HG03432 (cell line): ENCODE measurements around the gene CCDC183.
"Not testable (repeated sequence)": the region's sequence is repeated elsewhere in the genome, so short reads cannot be mapped to it uniquely, and the experiment has no call there.

Experiments
- ATAC-seq: cut with Tn5 transposase; IDR thresholded peaks from one replicate; pipeline ENCODE4 v1.9.1; 2021; ENCODE audit warnings: mild to moderate bottlenecking, moderate library complexity; ENCODE audit not compliant: unreplicated experiment

The CCDC183 gene

GRCh38 chr9:136799079-136799853, 3.1 kb downstream of the CCDC183 start:
- no peak for ATAC-seq

DNA sequence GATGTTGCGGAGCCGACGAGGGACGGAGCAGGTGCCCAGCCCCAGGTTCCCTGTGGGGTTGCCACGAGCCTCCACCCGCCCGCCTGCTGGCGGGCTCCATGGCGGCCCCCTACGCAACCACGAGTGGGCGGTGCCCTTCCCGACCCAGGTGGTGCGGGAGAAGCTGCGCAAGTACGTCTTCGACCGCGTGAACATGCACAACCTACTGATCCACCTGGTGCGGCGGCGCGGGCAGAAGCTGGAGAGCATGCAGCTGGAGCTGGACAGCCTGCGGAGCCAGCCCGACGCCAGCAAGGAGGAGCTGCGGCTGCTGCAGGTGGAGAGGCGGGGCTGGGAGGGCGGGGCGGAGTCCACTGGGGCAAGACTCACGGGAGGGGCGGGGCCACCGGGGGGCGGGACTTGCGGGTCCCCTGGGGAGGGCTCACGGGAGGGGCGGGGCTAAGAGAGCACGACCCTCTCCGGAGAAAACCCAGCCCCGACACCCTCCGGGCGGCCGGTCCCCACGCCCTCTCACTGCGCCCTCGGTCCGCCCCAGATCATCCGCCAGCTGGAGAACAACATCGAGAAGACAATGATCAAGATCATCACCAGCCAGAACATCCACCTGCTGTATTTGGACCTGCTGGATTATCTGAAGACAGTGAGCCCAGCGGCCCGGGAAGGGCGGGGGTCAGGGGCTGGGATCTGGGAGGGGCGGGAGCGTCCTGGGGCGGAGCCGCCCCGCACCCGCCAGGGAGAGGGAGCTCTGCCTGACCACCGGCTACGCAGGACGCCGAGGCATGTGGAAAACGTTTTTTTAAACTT, 3.9 kb downstream of the CCDC183 start:
- peak; percentile 50 for ATAC-seq

GRCh38 chr9:136802321-136802720, 6.2 kb downstream of the CCDC183 start:
- no peak for ATAC-seq

DNA sequence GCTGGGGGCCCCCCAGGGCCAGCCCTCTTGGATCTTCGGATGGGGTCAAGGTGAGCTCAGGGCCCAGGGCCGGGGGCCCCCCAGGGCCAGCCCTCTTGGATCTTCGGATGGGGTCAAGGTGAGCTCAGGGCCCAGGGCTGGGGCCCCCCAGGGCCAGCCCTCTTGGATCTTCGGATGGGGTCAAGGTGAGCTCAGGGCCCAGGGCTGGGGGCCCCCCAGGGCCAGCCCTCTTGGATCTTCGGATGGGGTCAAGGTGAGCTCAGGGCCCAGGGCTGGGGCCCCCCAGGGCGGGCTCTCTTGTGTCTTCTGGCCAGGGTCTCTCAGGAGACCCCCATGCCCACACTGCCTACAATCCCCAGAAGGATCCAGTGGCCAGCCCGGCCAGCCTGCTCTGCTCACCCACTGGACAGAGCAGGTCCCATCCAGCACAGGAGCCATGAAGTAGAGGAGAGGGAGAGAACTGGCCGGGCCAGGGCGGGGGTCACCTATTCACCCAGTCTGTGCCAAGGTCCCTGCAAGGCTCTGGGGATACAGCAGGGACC, 6.9 kb downstream of the CCDC183 start:
- not testable (repeated sequence) for ATAC-seq

DNA sequence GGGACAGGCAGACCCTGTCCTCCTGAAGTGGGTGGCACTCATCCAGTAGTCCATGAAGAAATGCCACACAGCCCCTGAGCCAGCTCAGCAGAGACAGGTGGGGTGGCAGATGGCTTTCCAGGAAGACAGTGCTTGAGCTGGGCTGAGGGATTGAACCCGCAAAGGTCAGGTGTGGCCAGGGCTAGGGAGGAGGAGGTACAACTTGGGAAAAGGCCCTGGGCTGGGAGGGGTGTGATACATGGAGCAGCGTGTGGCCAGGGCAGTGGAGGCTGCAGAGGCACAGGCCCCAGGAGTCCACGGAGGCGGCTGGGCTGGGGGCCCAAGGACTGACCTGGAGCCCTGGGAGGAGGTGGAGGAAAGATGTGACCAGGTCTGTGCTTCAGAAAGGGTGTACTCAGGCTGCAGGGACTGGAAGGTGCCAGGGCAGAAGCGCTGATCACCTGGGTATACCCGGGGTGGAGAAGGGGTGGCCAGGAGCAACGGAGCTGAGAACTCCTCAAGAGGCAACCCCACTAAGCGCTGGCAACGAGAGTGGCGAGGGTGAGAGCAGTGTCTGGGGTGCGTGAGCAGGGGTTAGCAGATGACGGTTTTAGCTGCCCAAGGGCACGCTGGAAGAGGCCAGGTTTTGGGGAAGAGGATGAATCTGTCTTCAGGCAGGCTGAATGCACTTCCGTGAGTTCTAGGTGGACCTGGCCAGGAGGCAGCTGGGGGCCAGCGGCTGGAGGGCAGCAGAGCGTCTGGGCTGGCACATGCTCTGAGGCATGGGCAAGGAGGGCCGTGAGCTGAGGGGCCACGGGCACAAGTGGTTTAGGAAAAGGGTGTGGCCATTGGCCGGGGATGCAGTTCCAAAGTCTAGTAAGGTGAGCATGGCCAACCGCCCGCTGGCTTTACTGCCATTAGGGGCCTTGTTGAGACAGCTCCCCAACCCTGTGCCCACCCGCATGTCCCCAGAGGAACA, 7.7 kb downstream of the CCDC183 start:
- ATAC-seq: no peak

DNA sequence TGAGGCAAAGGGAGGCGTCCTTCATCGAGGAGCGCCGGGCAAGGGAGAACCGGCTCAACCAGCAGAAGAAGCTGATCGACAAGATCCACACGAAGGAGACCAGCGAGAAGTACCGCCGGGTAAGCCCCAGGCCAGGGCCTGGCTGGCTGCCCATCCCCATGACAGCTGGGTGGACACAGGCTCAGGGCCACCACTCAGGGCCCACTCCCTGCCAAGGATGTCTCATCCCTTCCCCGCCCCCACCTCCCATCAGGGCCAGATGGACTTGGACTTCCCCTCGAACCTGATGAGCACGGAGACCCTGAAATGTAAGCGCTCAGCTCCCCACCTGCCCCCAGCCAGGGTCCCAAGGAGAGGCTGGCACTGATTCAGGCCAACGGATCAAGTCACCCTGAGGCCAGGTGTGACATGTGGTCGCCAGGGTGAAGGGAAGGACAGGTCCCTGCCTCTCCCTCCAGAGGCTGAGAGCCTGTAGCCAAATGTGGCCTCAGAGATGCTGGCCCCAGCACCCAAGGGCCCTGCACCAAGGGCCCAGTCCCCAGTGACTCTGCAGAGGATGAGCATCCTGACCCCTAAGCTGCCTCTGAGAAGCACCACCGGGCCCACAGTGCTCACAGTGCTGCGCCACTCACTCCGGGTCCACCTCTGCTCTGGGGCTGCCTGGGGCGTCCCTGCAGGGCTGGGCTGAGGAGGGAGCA, 8.5 kb downstream of the CCDC183 start:
- ATAC-seq: no peak

GRCh38 chr9:136805207-136805740, 9.1 kb downstream of the CCDC183 start:
- no peak for ATAC-seq

DNA sequence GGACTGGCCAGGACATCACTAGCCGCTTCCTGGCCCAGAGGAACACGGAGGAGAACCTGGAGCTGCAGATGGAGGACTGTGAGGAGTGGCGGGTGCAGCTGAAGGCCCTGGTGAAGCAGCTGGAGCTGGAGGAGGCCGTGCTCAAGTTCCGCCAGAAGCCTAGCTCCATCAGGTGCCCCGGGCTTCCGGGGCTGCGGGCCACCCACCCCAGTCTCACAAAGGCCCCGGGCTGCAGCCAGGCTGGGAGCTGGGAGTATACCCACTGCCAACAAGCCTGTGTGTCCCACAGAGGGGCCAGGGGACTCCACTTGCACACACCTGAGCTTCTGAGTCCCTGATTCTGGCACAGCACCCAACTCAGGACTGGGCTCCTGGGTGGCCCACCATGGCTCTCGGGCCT, 9.9 kb downstream of the CCDC183 start:
- ATAC-seq: no peak

DNA sequence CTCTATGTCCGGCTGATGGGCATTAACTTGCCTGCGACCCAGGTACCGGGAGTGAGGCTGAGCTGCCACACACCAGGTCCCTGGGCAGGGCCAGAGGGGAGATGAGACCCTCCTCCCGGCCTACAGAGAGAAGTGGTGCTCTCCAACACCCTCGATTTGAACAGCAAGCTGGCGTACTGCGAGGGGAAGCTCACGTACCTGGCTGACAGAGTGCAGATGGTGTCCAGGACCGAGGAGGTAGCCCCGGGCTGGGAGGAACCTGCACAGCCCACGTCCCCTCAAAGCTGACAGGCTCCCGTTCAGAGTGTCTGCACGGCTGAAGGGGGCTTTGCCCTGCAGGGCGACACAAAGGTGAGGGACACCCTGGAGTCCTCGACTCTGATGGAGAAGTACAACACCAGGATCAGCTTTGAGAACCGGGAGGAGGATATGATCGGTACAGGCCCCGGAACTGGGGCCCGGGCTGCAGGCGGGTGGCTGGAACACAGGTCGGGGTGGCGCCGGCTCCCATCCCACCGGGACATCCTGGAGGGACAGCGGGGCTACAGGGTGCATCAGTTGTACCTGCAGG, 10.6 kb downstream of the CCDC183 start:
- ATAC-seq: no peak

DNA sequence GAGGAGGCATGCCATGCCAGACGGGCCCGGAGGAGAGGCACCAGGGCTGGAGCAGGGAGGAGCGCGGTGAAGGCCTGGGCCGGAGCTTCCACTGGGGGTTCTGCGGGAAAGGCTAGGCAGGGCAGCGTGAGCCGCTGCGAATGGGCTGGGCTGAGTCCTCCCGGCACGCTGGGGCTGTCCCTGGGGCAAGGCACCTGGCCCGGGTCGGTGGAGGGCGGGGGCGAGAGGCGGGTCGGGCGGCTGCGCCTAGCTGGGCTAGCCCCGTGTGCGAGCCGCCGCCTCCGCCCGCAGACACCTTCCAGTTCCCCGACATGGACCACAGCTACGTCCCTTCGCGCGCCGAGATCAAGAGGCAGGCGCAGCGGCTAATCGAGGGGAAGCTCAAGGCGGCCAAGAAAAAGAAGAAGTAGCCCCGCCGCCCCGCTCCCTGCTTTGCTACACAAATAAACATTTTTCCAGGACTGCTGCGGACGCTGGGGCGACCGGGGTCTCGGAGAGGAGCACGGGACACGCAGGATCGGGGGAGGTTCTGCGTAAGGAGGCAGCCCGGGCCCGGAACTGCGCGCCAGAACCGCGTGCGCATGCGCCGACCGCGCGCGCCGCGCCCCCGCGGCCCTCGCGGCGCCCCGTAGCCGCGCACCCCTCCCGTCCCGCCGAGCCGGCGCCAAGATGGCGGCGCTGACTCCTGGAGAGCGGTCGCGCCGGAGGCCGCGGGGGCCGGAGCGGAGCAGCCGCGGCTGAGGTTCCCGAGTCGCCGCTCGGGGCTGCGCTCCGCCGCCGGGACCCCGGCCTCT, 11.3 kb downstream of the CCDC183 start, which contains the start of gene RABL6:
TSS of gene RABL6 (plus strand) at position 668 of the 794 bp plus-strand sequence. CDS start 249 bp downstream, outside the sequence.
- ATAC-seq: peak; percentile 73

- ATAC-seq: peak; percentile 36
These were observed 12.1 kb downstream of the CCDC183 start for GRCh38 chr9:136808075-136808805.

DNA sequence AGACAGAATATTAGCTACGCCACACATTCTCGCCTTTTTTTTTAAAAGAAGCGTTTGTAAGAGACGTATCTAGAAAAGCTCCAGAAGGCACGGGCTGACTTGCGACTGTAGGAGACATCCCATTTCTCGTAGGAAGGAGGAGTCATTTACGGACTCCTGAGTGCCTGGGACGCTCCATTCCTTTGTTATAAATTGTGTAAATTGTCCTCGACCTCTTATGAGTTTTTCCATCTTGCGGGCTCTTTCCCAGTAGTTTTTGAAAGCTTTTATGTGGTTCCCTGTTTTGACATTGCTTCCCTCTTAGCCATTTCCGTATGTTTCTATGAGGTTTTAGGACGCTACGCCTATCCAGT, 12.6 kb downstream of the CCDC183 start:
- ATAC-seq: no peak

DNA sequence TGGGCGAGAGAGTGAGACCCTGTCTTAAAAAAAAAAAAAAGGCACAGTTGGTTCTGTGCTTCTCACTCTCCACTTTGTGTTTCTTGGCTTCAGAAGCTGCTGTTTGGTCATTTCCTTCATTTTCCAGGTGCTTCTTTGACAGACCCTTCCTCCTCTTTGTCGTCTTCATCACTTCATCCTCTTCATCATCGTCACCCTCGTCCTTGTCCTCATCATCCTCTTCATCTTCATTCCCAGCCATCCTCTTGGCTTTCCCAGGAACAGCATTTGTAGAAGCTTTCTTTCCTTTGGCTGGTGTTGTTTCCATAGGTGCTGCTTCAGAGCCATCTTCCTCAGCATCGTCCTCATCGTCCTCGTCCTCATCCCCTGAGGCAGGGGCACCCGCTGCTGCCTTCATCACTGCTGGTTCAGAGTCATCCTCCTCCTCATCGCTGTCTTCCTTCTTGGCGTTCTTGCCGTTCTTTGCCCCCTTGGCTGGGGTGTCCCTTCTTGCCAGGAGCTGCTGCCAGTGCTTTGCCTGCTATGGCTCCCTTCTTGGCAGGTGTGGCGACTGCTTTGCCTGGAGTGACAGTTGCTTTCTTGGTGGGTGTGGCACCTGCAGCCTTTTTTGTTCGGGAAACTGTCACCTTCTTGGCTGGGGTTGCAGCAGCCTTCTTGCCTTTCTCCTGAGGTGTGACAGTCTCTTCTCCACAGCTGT, 18.7 kb downstream of the CCDC183 start:
- no peak for ATAC-seq

DNA sequence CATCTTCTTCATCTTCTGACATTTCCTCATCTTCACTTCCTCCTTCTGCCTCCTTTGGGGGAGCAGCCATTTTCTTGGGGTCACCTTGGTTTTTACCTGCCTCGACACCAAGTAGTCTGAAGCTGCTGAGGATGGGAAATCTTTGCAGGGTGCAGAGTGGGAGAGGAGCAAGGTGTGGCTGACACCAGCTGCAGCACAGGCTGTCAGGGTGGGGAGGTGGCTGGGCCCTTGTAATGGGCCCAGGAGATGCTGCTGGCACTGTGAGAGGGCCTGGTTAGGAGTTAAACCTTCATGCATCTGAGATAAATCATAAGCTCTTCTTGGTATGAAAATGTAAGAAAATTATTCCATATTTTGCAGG, 19.3 kb downstream of the CCDC183 start:
- no peak for ATAC-seq

GRCh38 chr9:136820971-136821825, 25.1 kb downstream of the CCDC183 start:
- ATAC-seq: no peak

GRCh38 chr9:136821826-136822544, 25.8 kb downstream of the CCDC183 start:
- no peak for ATAC-seq
